ENCODE measurements around the gene ARHGEF17.

The ARHGEF17 gene

GRCh38 chr11:73414977-73415651 lies 107.0 kb downstream of the ARHGEF17 start:
- DNase-seq: peak in 1 of 2 donors; percentile 43

GRCh38 chr11:73415854-73416615 lies 108.0 kb downstream of the ARHGEF17 start:
- peak in 1 of 2 donors; percentile 16 for DNase-seq

DNA sequence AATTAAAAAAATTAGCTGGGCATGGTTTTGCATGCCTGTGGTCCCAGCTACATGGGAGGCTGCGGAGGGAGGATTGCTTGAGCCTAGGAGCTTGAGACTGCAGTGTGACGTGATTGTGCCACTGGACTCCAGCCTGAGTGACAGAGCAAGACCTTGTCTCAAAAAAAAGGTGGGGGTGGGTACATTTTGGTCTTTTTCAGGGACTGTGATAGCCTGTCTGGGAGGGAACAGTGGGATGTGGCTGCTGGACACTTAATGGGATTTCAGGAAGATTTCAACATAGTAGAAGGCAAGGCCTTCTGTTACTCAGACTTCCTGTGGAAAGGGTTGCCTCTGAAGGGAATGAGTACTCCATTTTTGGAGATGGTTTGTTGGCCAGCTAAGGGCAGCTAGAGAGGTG lies 108.7 kb downstream of the ARHGEF17 start:
- DNase-seq: no peak

All from hippocampal formation (tissue), 2 donors.